NCI-H1105 treated with DMSO at 0.1 percent for 48 hours (cell line): ENCODE data around the gene STAT6.
"Not testable (repeated sequence)": the region's sequence is repeated elsewhere in the genome, so short reads cannot be mapped to it uniquely, and the experiment has no call there.

Experiments
- DNase-seq: peaks from one replicate; lab custom pipeline; 2025; lab: John Stamatoyannopoulos, UW

STAT6 gene

GRCh38 chr12:57126061-57126460, 14.9 kb upstream of the STAT6 start:
- DNase-seq: no peak

GRCh38 chr12:57124261-57124877, 13.2 kb upstream of the STAT6 start:
- peak; percentile 60 for DNase-seq

GRCh38 chr12:57123813-57124212, 12.7 kb upstream of the STAT6 start:
- no peak for DNase-seq

- DNase-seq: not testable (repeated sequence)
Measured at GRCh38 chr12:57120718-57121117, 9.6 kb upstream of the STAT6 start.

- no peak for DNase-seq
Measured at GRCh38 chr12:57119294-57120085, 8.3 kb upstream of the STAT6 start.

GRCh38 chr12:57118711-57119271, 7.6 kb upstream of the STAT6 start:
- DNase-seq: no peak

- no peak for DNase-seq
Measured at GRCh38 chr12:57116580-57117281, 5.6 kb upstream of the STAT6 start.

- DNase-seq: no peak
Measured at GRCh38 chr12:57112492-57113294, 1.5 kb upstream of the STAT6 start.

- DNase-seq: no peak
Measured at GRCh38 chr12:57110104-57111030, 795 bp downstream of the STAT6 start.

- no peak for DNase-seq
Measured at GRCh38 chr12:57109207-57110103, 1.7 kb downstream of the STAT6 start.

- no peak for DNase-seq
Measured at GRCh38 chr12:57107456-57108155, 3.6 kb downstream of the STAT6 start.

GRCh38 chr12:57106021-57106708, 5.0 kb downstream of the STAT6 start:
- peak; percentile 4 for DNase-seq

GRCh38 chr12:57105011-57105753, 6.0 kb downstream of the STAT6 start:
- DNase-seq: no peak

- no peak for DNase-seq
Measured at GRCh38 chr12:57104292-57104910, 6.8 kb downstream of the STAT6 start.

- DNase-seq: no peak
Measured at GRCh38 chr12:57103856-57104255, 7.3 kb downstream of the STAT6 start.

GRCh38 chr12:57101892-57102695, 9.1 kb downstream of the STAT6 start:
- no peak for DNase-seq
